ENCODE results near the gene MAT2A. TPM values are rescaled to one million over a fixed set of nuclear protein-coding genes. Genes with fewer than 3 reads are reported as not detected.

The MAT2A gene
- total RNA-seq, 1 experiment from 2014 or later = 250 TPM

GRCh38 chr2:85539361-85540132, 579 bp downstream of the MAT2A start:
- H3K4me3 ChIP-seq (ENCODE audit: low read depth, low read length) = peak overlapping the region; percentile 98
- H3K4me3 Mint-ChIP-seq (ENCODE audit: unreplicated experiment) = peak overlapping the region; percentile 97
- intact Hi-C loops (cut with micrococcal nuclease; ENCODE audit: unreplicated experiment) = loop anchor here (1.0 to 5.0 kb wide), 2 partner anchors 185 to 212 kb away; partner anchors contain the start of genes ELMOD3, RETSAT and TGOLN2
- peaks cover 2% of the 10 kb centered on the region; the same call in 1 of the 2 replicates for H3K36me3 ChIP-seq (ENCODE audit: control insufficient read depth, insufficient read depth, low read length)
- ChIA-PET CTCF (interaction anchor here (0.6 to 2.5 kb wide), 14 partner anchors 9 to 1013 kb away, joined by 3 to 32 read pairs (median 4); partner anchors contain the start of genes GGCX and SH2D6), POLR2A (interaction anchor here (0.5 to 4.7 kb wide), 19 partner anchors 9 to 522 kb away, joined by 3 to 73 read pairs (median 8); partner anchors contain the start of genes C2orf68, ELMOD3, GGCX and RETSAT)
- peak; percentile 73 to 75 for DNase-seq
- no peaks in the 10 kb centered on the region for H3K9me3 ChIP-seq
- no peaks in the 10 kb centered on the region for H3K27me3 Mint-ChIP-seq (ENCODE audit: insufficient read depth, unreplicated experiment)
- peaks cover 6% of the 10 kb centered on the region for H3K4me1 ChIP-seq
- H3K9me3 Mint-ChIP-seq (ENCODE audit: unreplicated experiment) = no peaks in the 10 kb centered on the region
- H3K4me1 Mint-ChIP-seq (ENCODE audit: low read depth, unreplicated experiment) = peaks cover 41% of the 10 kb centered on the region
- BruUV-seq (replicated peaks) = no TSS peak
- H3K36me3 Mint-ChIP-seq (ENCODE audit: insufficient read depth, unreplicated experiment) = peaks cover 69% of the 10 kb centered on the region
- TF ChIP-seq CTCF (IDR thresholded peaks at IDR 0.05; ENCODE audit: insufficient read depth in 1 of 2, low read depth in 1 of 2, low read length in 1 of 2, severe bottlenecking in 1 of 2, unreplicated experiment in 1 of 2) = no peak
- no peaks in the 10 kb centered on the region for H3K27me3 ChIP-seq (replicated peaks; ENCODE audit: control insufficient read depth, insufficient read depth, low read length)
- H3K27ac Mint-ChIP-seq (ENCODE audit: unreplicated experiment) = peak overlapping the region; percentile 99

- CTCF ChIA-PET = interaction anchor here (1.2 to 2.5 kb wide), 3 partner anchors 9 to 119 kb away, joined by 4 to 32 read pairs (median 25); no protein-coding TSS in a partner anchor
- Histone ChIP-seq H3K4me1 (peaks cover 6% of the 10 kb centered on the region), H3K27me3 (replicated peaks; ENCODE audit: control insufficient read depth, insufficient read depth, low read length) (no peaks in the 10 kb centered on the region), H3K9me3 (no peaks in the 10 kb centered on the region), H3K4me3 (ENCODE audit: low read depth, low read length) (peak overlapping the region; percentile 98), H3K36me3 (ENCODE audit: control insufficient read depth, insufficient read depth, low read length) (peaks cover 2% of the 10 kb centered on the region; the same call in 1 of the 2 replicates)
- peaks cover 75% of the 10 kb centered on the region for H3K36me3 Mint-ChIP-seq (ENCODE audit: insufficient read depth, unreplicated experiment)
- no peak for TF ChIP-seq CTCF (IDR thresholded peaks at IDR 0.05; ENCODE audit: insufficient read depth in 1 of 2, low read depth in 1 of 2, low read length in 1 of 2, severe bottlenecking in 1 of 2, unreplicated experiment in 1 of 2)
- H3K9me3 Mint-ChIP-seq (ENCODE audit: unreplicated experiment) = no peaks in the 10 kb centered on the region
- DNase-seq = no peak
- peaks cover 40% of the 10 kb centered on the region for H3K4me1 Mint-ChIP-seq (ENCODE audit: low read depth, unreplicated experiment)
- peak overlapping the region; percentile 99 for H3K27ac Mint-ChIP-seq (ENCODE audit: unreplicated experiment)
- H3K4me3 Mint-ChIP-seq (ENCODE audit: unreplicated experiment) = peak overlapping the region; percentile 97
- intact Hi-C loops (cut with micrococcal nuclease; ENCODE audit: unreplicated experiment) = no loop called here
- POLR2A ChIA-PET = interaction anchor here (0.5 to 4.7 kb wide), 5 partner anchors 11 to 522 kb away, joined by 3 to 73 read pairs (median 10); partner anchors contain the start of genes C2orf68 and SH2D6
- TSS peak; percentile 22 for BruUV-seq (replicated peaks)
- H3K27me3 Mint-ChIP-seq (ENCODE audit: insufficient read depth, unreplicated experiment) = no peaks in the 10 kb centered on the region
Observed at GRCh38 chr2:85540133-85540648, 1.2 kb downstream of the MAT2A start.

- Histone ChIP-seq H3K9me3 (no peaks in the 10 kb centered on the region), H3K27me3 (replicated peaks; ENCODE audit: control insufficient read depth, insufficient read depth, low read length) (no peaks in the 10 kb centered on the region), H3K36me3 (ENCODE audit: control insufficient read depth, insufficient read depth, low read length) (peaks cover 2% of the 10 kb centered on the region; the same call in 1 of the 2 replicates), H3K4me3 (ENCODE audit: low read depth, low read length) (peak overlapping the region; percentile 98), H3K4me1 (peaks cover 6% of the 10 kb centered on the region)
- no TSS peak for BruUV-seq (replicated peaks)
- intact Hi-C loops (cut with micrococcal nuclease; ENCODE audit: unreplicated experiment) = no loop called here
- H3K9me3 Mint-ChIP-seq (ENCODE audit: unreplicated experiment) = no peaks in the 10 kb centered on the region
- H3K36me3 Mint-ChIP-seq (ENCODE audit: insufficient read depth, unreplicated experiment) = peaks cover 86% of the 10 kb centered on the region
- TF ChIP-seq CTCF (IDR thresholded peaks at IDR 0.05; ENCODE audit: insufficient read depth in 1 of 2, low read depth in 1 of 2, low read length in 1 of 2, severe bottlenecking in 1 of 2, unreplicated experiment in 1 of 2) = no peak
- H3K27ac Mint-ChIP-seq (ENCODE audit: unreplicated experiment) = no peak overlapping the region
- POLR2A ChIA-PET = interaction anchor here (0.7 to 4.7 kb wide), 2 partner anchors 15 to 121 kb away, joined by 3 to 73 read pairs; partner anchors contain the start of gene SH2D6
- CTCF ChIA-PET = interaction anchor here (0.6 kb wide), 1 partner anchor 70 kb away, joined by 3 read pairs; the partner anchor contains the start of gene C2orf68
- no peak for DNase-seq
- peaks cover 31% of the 10 kb centered on the region for H3K4me1 Mint-ChIP-seq (ENCODE audit: low read depth, unreplicated experiment)
- peak overlapping the region; percentile 97 for H3K4me3 Mint-ChIP-seq (ENCODE audit: unreplicated experiment)
- H3K27me3 Mint-ChIP-seq (ENCODE audit: insufficient read depth, unreplicated experiment) = no peaks in the 10 kb centered on the region
Observed at GRCh38 chr2:85541262-85541661, 2.3 kb downstream of the MAT2A start.

Data from Caco-2 (cell line).